ENCODE data around the gene CD101. TPM values are rescaled to one million over a fixed set of nuclear protein-coding genes. Genes with fewer than 3 reads are reported as not detected.
A peak's percentile ranks its signal among the peaks of the same experiment; 100 is the strongest.

The CD101 gene
- total RNA-seq, 4 donors from 2014 or later = under 0.01 to 2.9 (median 0.59) TPM; not detected in 1

DNA sequence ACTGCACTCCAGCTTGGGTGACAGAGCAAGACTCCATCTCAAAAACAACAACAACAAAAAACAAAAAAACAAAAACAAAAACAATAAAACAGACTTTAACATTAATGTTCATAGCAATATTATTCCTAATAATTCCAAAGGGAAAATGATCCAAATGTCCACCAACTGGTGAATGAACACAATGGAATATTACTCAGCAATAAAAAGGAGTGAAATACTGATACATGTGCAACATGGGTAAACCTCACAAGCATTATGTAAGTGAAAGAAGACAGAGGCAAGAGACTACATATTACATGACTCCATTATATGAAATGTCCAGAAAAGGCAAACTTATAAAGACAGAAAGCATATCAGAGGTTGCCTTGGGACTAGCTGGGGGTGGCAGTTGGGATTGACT is 52.5 kb downstream of the CD101 start:
- H3K4me3 ChIP-seq = no peak overlapping the region
- no peaks in the 10 kb centered on the region for H3K9me3 ChIP-seq
- H3K27me3 ChIP-seq = no peaks in the 10 kb centered on the region
- peaks cover 0 to 8% (median 0%) of the 10 kb centered on the region in 4 donors for H3K4me1 ChIP-seq
- TF ChIP-seq POLR2A (IDR thresholded peaks at IDR 0.05) = no peak
- TF ChIP-seq EP300 (IDR thresholded peaks at IDR 0.05) = no peak
- TF ChIP-seq, protein P1, sequence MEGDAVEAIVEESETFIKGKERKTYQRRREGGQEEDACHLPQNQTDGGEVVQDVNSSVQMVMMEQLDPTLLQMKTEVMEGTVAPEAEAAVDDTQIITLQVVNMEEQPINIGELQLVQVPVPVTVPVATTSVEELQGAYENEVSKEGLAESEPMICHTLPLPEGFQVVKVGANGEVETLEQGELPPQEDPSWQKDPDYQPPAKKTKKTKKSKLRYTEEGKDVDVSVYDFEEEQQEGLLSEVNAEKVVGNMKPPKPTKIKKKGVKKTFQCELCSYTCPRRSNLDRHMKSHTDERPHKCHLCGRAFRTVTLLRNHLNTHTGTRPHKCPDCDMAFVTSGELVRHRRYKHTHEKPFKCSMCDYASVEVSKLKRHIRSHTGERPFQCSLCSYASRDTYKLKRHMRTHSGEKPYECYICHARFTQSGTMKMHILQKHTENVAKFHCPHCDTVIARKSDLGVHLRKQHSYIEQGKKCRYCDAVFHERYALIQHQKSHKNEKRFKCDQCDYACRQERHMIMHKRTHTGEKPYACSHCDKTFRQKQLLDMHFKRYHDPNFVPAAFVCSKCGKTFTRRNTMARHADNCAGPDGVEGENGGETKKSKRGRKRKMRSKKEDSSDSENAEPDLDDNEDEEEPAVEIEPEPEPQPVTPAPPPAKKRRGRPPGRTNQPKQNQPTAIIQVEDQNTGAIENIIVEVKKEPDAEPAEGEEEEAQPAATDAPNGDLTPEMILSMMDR (IDR thresholded peaks at IDR 0.05) = no peak
- no peak overlapping the region for H3K27ac ChIP-seq
- no peak for DNase-seq (ENCODE audit: low spot score in 2 of 2)
- H3K36me3 ChIP-seq = no peaks in the 10 kb centered on the region

DNA sequence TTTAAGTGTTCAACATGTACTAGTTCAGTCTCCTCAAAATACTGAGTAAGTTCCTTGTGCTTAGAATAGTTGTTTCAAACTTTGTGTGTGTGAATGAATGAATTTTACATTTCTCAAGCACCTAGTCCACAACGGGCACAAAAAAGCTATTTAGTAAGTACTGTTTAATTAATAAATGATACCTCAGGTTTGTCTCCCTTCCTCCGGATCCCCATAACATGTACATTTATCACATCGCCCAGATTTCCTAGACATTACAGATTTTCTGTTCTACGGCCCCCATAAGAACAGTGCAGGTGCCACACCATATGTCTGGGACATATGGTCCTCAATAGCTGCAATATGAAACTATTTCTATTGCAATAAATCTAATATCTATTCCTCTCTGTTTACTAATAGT is 57.2 kb downstream of the CD101 start:
- DNase-seq (ENCODE audit: low spot score in 2 of 2) = no peak
- no peaks in the 10 kb centered on the region for H3K9me3 ChIP-seq
- WGBS, 2 donors = 52 to 53% methylated on average over 4 of the region's 4 CpGs
- H3K4me3 ChIP-seq = peak overlapping the region in 1 of 4 donors; percentile 80
- peak overlapping the region in 1 of 4 donors; percentile 80 for H3K27ac ChIP-seq
- peaks cover 0 to 15% (median 6%) of the 10 kb centered on the region in 4 donors for H3K4me1 ChIP-seq
- TF ChIP-seq EP300 (IDR thresholded peaks at IDR 0.05) = no peak
- no peaks in the 10 kb centered on the region for H3K27me3 ChIP-seq
- no peaks in the 10 kb centered on the region for H3K36me3 ChIP-seq

DNA sequence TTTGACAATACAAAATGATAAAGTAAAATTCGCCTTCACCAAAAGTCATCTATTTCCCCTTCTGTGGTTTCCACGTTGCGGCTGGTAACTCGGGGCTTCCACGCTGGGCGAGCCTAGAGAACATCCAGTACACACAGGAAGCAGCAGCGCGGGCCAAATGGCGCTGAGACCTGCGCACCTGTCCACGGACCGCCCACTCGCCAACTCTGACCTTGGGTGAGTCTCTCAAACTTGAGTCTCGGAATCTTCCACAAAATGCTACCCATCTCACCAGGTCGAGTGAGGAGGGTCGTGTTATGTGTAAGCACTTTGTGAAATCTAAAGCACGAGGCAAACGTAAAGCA is 57.7 kb downstream of the CD101 start:
- 1 to 2% methylated on average over 14 to 18 of the region's 18 CpGs for WGBS, 2 donors
- DNase-seq (ENCODE audit: low spot score in 2 of 2) = peak in 1 of 2 donors; percentile 7
- Histone ChIP-seq H3K36me3 (no peaks in the 10 kb centered on the region), H3K27me3 (no peaks in the 10 kb centered on the region), H3K27ac (peak overlapping the region in 3 of 4 donors; percentile 17 to 80 (median 72)), H3K4me1 (peaks cover 0 to 15% (median 6%) of the 10 kb centered on the region in 4 donors), H3K4me3 (peak overlapping the region; percentile 35 to 80 (median 70)), H3K9me3 (no peaks in the 10 kb centered on the region)
- TF ChIP-seq EP300 (IDR thresholded peaks at IDR 0.05) = no peak
- no peak for TF ChIP-seq POLR2A (IDR thresholded peaks at IDR 0.05)
- TF ChIP-seq, protein P1 (IDR thresholded peaks at IDR 0.05) = no peak

DNA sequence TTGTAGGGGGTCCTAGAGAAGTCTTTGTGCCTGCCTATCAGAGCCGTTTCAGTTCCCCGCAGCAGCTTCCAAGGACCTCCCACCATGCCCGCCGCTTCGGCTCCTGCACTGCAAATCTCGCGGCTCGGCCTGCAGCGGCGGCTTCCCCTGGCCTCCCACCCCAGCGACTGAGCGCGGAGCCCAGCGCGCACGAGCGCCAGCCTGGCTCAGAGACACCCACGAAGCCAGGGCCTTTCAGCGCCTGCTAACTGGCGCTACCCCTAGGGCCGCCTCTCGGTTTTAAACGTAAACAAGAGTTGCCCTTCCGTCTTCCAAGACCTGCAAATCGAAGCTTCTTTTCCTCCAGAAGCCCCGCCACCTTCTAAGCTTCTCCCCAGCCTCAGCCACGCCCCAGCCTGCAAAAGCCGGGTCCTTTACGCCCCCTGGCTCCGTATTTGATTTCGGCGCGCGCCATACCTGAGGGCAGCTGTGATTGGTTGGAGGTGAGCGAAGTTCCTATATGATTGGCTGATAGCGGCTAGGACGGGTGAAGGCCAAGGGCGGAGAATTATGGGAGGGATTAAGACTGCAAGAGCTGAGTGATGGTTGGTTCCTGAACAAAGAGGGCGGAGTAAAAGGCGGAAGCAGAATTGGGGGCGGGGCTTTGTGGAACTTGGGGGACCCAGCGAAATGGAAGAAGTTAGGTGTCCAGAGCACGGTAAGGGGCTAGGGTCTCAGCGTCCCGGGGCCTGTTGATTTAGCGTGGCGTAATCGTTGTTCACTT is 58.3 kb downstream of the CD101 start, which contains the start of gene TTF2:
TSS of gene TTF2 (plus strand) at position 649 of the 763 bp plus-strand sequence. CDS start at position 670, 21 bp downstream.
- Histone ChIP-seq H3K4me3 (peak within 1 kb of the TSS; percentile 35 to 80 (median 70)), H3K9me3 (no peaks in the 10 kb centered on the region), H3K36me3 (no peaks in the 10 kb centered on the region), H3K4me1 (peaks cover 0 to 15% (median 6%) of the 10 kb centered on the region in 4 donors), H3K27me3 (no peaks in the 10 kb centered on the region), H3K27ac (peak within 1 kb of the TSS in 3 of 4 donors; percentile 21 to 80 (median 72))
- peak; percentile 87 to 95 for DNase-seq (ENCODE audit: low spot score in 2 of 2)
- WGBS, 2 donors = 0 to 1% methylated on average over 30 to 39 of the region's 48 CpGs
- no peak for TF ChIP-seq POLR2A (IDR thresholded peaks at IDR 0.05)
- peak in 1 of 2 donors; percentile 51 for TF ChIP-seq EP300 (IDR thresholded peaks at IDR 0.05)
- TF ChIP-seq, protein P1 (IDR thresholded peaks at IDR 0.05) = peak in 4 of 5 experiments; percentile 27 to 56 (median 45)

DNA sequence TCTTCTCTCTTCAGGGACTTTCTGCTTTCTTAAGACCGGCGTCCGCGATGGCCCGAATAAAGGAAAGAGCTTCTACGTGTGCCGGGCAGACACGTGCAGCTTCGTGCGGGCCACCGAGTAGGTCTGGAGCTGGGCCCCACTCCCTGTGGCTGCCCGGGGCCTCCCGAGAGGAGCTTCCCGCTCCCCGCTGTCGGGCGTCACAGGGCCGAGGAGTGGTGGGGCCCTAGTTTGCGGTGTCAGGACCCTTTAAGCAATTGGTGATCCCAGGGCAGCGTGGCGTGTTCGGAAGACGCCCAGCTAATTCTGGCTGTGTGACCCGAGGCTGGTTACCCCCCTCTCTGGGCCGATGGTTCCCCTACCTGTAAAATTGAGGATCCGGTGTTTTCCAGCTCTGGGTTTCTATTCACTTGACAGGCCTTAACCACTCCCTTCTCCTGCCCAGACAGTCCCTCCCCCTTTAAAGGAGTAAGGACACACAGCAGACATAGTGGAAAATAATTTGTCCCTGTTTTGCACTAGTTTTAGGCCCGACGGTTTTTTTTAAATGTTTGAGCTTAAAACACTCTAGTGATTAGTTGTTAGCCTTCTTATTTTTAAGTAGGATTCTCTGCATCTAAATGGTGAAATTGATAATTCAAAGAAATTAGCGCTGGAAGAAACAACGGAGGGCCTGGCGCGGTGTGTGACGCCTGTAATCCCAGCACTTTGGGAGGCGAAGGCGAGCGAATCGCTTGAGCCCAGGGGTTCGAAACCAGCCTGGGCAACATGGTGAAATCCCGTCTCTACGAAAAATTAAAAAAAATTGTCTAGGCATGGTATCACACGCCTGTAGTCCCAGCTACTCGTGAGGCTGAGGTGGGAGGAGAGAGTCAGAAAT is 59.1 kb downstream of the CD101 start:
- peaks cover 0 to 5% (median 0%) of the 10 kb centered on the region in 3 donors for H3K36me3 ChIP-seq
- peak overlapping the region in 3 of 4 donors; percentile 21 to 80 (median 72) for H3K27ac ChIP-seq
- H3K27me3 ChIP-seq = no peaks in the 10 kb centered on the region
- peak overlapping the region; percentile 35 to 80 (median 70) for H3K4me3 ChIP-seq
- peaks cover 0 to 15% (median 6%) of the 10 kb centered on the region in 4 donors for H3K4me1 ChIP-seq
- 26% methylated on average over 42 of the region's 42 CpGs for WGBS, 2 donors
- DNase-seq (ENCODE audit: low spot score in 2 of 2) = no peak
- H3K9me3 ChIP-seq = no peaks in the 10 kb centered on the region
- TF ChIP-seq, protein P1 (IDR thresholded peaks at IDR 0.05) = no peak
- TF ChIP-seq POLR2A (IDR thresholded peaks at IDR 0.05) (no peak), EP300 (IDR thresholded peaks at IDR 0.05) (no peak)
